ENCODE results near the gene DLG2. TPM values are rescaled to one million over a fixed set of nuclear protein-coding genes. Genes with fewer than 3 reads are reported as not detected.

The DLG2 gene
- total and polyA plus RNA-seq, 9 of the 15 experiments (the other 6 are each of a cell fraction or from before 2014, with no cell fraction given) = 0.52 to 1.6 (median 0.95) TPM

DNA sequence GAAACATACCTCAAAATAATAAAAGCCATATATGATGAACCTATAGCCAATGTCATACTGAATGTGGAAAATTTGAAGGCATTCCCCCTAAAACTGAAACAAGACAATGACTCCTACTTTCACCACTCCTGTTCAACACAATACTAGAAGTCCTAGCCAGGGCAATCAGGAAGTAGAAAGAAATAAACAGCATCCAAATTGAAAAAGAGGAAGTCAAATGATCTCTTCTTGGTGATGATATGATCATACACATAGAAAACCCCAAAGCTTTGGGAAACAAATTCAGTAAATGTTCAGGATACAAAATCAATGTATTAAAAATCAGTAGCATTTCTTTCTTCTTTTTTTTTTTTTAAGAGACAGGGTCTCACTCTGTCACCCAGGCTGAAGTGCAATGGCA lies 109.9 kb downstream of the DLG2 start:
- Histone ChIP-seq H3K9me1 (ENCODE audit: control insufficient read depth, insufficient read depth, low read length) (no peaks in the 10 kb centered on the region), H2AFZ (ENCODE audit: low read depth, low read length) (no peak overlapping the region), H3K27ac (ENCODE audit: extremely low read depth, low read depth, low read length) (no peak overlapping the region), H3K4me3 (no peak overlapping the region), H3K9ac (ENCODE audit: insufficient read depth in 1 of 2, low read depth in 2 of 2, low read length in 2 of 2) (no peak overlapping the region), H3K27me3 (ENCODE audit: control insufficient read depth in 2 of 2, insufficient read depth in 2 of 2, low read length in 2 of 2) (no peaks in the 10 kb centered on the region), H3K9me3 (replicated peaks; ENCODE audit: control insufficient read depth, insufficient read depth, low read depth, low read length) (no peaks in the 10 kb centered on the region), H3K79me2 (ENCODE audit: control insufficient read depth, insufficient read depth, low read length) (no peaks in the 10 kb centered on the region), H4K20me1 (replicated peaks; ENCODE audit: control insufficient read depth, insufficient read depth, low read length) (no peaks in the 10 kb centered on the region), H3K36me3 (ENCODE audit: control insufficient read depth, insufficient read depth, low read length) (no peaks in the 10 kb centered on the region), H3K4me1 (replicated peaks in 1 of 2; ENCODE audit: control insufficient read depth in 2 of 2, insufficient read depth in 2 of 2, low read length in 2 of 2) (no peaks in the 10 kb centered on the region), H3K4me2 (ENCODE audit: insufficient read depth, low read length) (no peak overlapping the region)
- FAIRE-seq = no peak
- in situ Hi-C loops (cut with MboI) (no loop called here), intact Hi-C loops (cut with micrococcal nuclease) (no loop called here)
- ChIA-PET POLR2A (no interaction called here), CTCF (ENCODE audit: low intra/inter-chr PET ratio) (no interaction called here)
- no peak for ATAC-seq
- no TSS peak for BruUV-seq (replicated peaks)
- TF ChIP-seq SMARCC2 (IDR thresholded peaks at IDR 0.05; ENCODE audit: low read depth) (no peak), SPI1 (IDR thresholded peaks at IDR 0.05; ENCODE audit: borderline replicate concordance, low read depth, low read length) (peak; percentile 69; the same call in 1 of the 2 replicates)
- DNase-seq (ENCODE audit: extremely low read depth in 1 of 4, low spot score in 3 of 4) = no peak

DNA sequence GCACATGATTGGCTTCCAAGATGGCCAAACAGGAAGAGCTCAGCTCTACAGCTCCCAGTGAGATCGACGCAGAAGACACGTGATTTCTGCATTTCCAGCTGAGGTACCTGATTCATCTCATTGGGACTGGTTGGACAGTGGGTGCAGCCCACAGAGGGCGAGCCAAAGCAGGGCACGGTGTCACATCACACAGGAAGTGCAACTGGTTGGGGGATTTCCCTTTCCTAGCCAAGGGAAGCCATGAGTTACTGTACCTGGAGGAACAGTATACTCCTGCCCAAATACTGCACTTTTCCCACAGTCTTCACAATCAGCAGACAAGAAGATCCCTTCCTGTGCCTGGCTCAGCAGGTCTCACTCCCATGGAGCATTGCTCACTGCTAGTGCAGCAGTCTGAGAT lies 131.2 kb downstream of the DLG2 start:
- TF ChIP-seq, protein P1, sequence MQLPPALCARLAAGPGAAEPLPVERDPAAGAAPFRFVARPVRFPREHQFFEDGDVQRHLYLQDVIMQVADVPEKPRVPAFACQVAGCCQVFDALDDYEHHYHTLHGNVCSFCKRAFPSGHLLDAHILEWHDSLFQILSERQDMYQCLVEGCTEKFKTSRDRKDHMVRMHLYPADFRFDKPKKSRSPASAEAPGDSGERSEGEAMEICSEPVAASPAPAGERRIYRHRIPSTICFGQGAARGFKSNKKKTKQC (CRISPR knock-in tag; IDR thresholded peaks at IDR 0.05) = no peak
- TF ChIP-seq EGR1 (conservative IDR thresholded peaks at IDR 0.05) = no peak
- Histone ChIP-seq H3K27me3 (ENCODE audit: control insufficient read depth in 2 of 2, insufficient read depth in 2 of 2, low read length in 2 of 2) (no peaks in the 10 kb centered on the region), H3K27ac (ENCODE audit: extremely low read depth, low read depth, low read length) (no peak overlapping the region), H3K4me1 (replicated peaks in 1 of 2; ENCODE audit: control insufficient read depth in 2 of 2, insufficient read depth in 2 of 2, low read length in 2 of 2) (no peaks in the 10 kb centered on the region), H4K20me1 (replicated peaks; ENCODE audit: control insufficient read depth, insufficient read depth, low read length) (no peaks in the 10 kb centered on the region), H3K79me2 (ENCODE audit: control insufficient read depth, insufficient read depth, low read length) (no peaks in the 10 kb centered on the region), H3K4me3 (no peak overlapping the region), H3K4me2 (ENCODE audit: insufficient read depth, low read length) (no peak overlapping the region), H3K36me3 (ENCODE audit: control insufficient read depth, insufficient read depth, low read length) (no peaks in the 10 kb centered on the region), H2AFZ (ENCODE audit: low read depth, low read length) (no peak overlapping the region), H3K9me3 (replicated peaks; ENCODE audit: control insufficient read depth, insufficient read depth, low read depth, low read length) (no peaks in the 10 kb centered on the region), H3K9ac (ENCODE audit: insufficient read depth in 1 of 2, low read depth in 2 of 2, low read length in 2 of 2) (no peak overlapping the region), H3K9me1 (ENCODE audit: control insufficient read depth, insufficient read depth, low read length) (no peaks in the 10 kb centered on the region)
- in situ Hi-C loops (cut with MboI) (no loop called here), intact Hi-C loops (cut with micrococcal nuclease) (no loop called here)
- no peak for DNase-seq (ENCODE audit: extremely low read depth in 1 of 4, low spot score in 3 of 4)
- no peak for ATAC-seq
- ChIA-PET POLR2A (interaction anchor here (0.6 kb wide), 1 partner anchor 64 kb away, joined by 3 read pairs; no protein-coding TSS in a partner anchor), CTCF (ENCODE audit: low intra/inter-chr PET ratio) (no interaction called here)
- WGBS (ENCODE audit: insufficient coverage, low coverage, missing lambda C conversion rate) = 0% methylated on average over 5 of the region's 5 CpGs
- no TSS peak for BruUV-seq (replicated peaks)
- FAIRE-seq = no peak

Data from K562 (cell line).